ENCODE results near the gene GOLGA3.

GRCh38 chr12:132747395-132747794 lies 81.3 kb downstream of the GOLGA3 start:
- no peak for TF ChIP-seq E2F4 (IDR thresholded peaks at IDR 0.05; ENCODE audit: low read depth, low read length)
- TF ChIP-seq POLR2A (IDR thresholded peaks at IDR 0.05; ENCODE audit: low read depth, low read length) = no peak
- TF ChIP-seq GATAD2B (conservative IDR thresholded peaks at IDR 0.05; ENCODE audit: low read depth) = no peak
- no peak for TF ChIP-seq NFXL1 (IDR thresholded peaks at IDR 0.05; ENCODE audit: borderline replicate concordance)

Measured in GM12878 (cell line).